HFF-Myc (cell line): ENCODE measurements around the gene ABCF2.

Experiments
- DNase-seq: peaks from one replicate; pipeline ENCODE4 v3.0.0-alpha.2; 2011; ENCODE audit warnings: low read depth; ENCODE audit errors: extremely low read depth
- H3K4me3 ChIP-seq: replicated peaks from 2 replicates; pipeline ENCODE4 v1.5.1; 2011; ENCODE audit warnings: low read depth, mild to moderate bottlenecking, control low read depth, low read length
- CTCF ChIP-seq: IDR thresholded peaks from 2 replicates; pipeline ENCODE4 v1.5.1; 2012; ENCODE audit warnings: mild to moderate bottlenecking, low read depth, low read length, control low read depth; ENCODE audit errors: missing control alignments

The ABCF2 gene

GRCh38 chr7:151204383-151205032, 22.5 kb downstream of the ABCF2 start:
- no peak for DNase-seq
- no peak overlapping the region for H3K4me3 ChIP-seq
- no peak for TF ChIP-seq CTCF

DNA sequence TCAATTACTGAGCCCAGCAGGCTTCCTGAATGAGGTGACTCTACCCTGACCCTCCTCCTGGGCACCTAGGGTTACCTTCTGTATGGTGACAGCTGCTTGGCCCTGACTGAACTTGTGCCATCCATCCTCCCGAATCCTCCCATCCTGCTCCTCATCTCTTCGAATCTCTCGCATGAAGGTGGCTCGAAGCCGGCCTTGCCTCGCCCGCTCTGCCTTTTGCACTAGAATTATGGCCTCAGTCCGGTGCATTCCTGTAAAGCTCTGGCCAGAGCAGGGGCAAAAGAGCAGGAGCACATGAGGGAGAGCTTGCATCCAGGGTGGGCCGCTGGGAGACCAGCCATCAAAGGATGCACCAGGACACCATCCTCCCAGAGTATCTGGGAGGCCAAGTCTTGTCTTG, 24.2 kb downstream of the ABCF2 start:
- TF ChIP-seq CTCF = no peak
- H3K4me3 ChIP-seq = no peak overlapping the region
- no peak for DNase-seq

DNA sequence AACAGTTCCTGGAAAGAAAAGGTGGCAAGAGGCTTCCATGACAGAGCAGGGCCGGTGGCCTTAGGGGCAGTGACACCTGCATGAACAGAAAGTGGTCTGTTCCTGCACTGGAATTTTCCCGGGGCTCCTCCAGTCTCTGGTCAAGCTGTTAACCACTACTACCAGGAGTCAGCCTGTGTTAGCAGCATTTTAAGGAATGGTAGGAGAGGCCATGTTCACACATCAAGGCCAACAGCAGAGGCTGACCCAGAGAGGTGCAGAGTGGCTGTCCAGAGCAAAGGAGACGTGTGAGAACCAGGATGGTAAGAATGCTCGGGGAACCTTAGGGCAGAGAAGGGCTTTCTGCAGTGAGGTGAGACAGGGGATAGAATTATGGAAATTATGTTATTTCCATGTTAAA, 25.3 kb downstream of the ABCF2 start:
- no peak for TF ChIP-seq CTCF
- no peak for DNase-seq
- H3K4me3 ChIP-seq = no peak overlapping the region

- no peak for TF ChIP-seq CTCF
- H3K4me3 ChIP-seq = no peak overlapping the region
- DNase-seq = no peak
These were observed 25.7 kb downstream of the ABCF2 start for GRCh38 chr7:151201344-151201743.

GRCh38 chr7:151198945-151199848, 27.8 kb downstream of the ABCF2 start:
- no peak overlapping the region for H3K4me3 ChIP-seq
- DNase-seq = no peak
- TF ChIP-seq CTCF = no peak

- no peak for TF ChIP-seq CTCF
- H3K4me3 ChIP-seq = no peak overlapping the region
- DNase-seq = no peak
These were observed 29.1 kb downstream of the ABCF2 start for GRCh38 chr7:151197932-151198331.
